ENCODE measurements around the gene MYMK. TPM values are rescaled to one million over a fixed set of nuclear protein-coding genes. Genes with fewer than 3 reads are reported as not detected.

Gene MYMK
- total and polyA plus RNA-seq, 2 of the 4 experiments (the other 2 are of a cell fraction), result not detected

DNA sequence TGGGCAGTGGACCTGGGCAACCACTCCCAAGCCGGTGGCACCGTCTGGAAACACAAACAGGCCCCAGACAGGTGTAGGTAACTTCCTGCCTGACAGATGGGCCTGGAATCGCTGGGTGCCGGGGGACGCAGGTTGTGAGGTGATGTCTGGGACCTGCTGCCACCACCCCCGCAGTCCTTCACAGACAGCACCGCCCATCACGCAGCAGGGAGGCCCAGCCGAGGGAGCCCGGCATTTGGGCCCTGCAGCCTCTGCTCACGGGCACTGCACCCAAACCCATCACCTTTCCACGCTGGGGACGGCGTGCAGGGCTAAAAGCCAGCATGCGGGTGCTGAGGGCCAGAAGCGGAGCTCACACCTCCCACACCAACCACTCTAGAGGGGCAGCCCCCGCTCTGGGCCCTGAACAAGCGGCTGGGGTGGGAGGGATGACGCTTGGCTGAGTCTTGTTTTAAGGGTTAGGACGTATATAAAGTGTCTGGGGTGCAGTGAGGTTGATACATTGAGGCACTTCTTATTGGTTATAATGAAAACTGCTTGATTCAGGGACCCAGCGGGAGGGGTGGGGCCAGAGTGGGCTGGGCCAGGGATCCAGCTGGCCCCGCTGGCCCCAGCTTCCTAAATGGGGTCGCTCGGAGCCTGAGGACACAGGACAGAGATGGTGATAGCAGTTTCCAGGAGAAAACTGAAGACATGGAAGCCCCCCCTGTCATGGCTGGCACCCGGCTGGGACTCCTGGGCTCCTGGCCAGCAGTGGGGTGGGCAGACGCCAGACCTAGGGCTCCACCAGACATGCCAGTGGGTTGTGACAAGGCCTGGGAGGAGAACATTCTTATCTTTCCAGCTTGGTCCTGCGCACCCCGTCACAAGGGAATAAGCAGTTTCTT is 11.3 kb downstream of the MYMK start:
- no peak overlapping the region for H2BK20ac ChIP-seq (ENCODE audit: low read depth, low read length)
- POLR2A ChIA-PET (ENCODE audit: unreplicated experiment), result no interaction called here
- H2AFZ ChIP-seq (replicated peaks; ENCODE audit: low read length, poor library complexity), result no peak overlapping the region
- H3K4ac ChIP-seq (ENCODE audit: low read depth, low read length), result no peak overlapping the region
- H2BK5ac ChIP-seq (ENCODE audit: low read depth, low read length, poor library complexity, severe bottlenecking), result no peak overlapping the region
- no peaks in the 10 kb centered on the region for H3K9me3 ChIP-seq (ENCODE audit: control insufficient read depth, insufficient read depth, low read length)
- no peak overlapping the region for H3K4me2 ChIP-seq (ENCODE audit: low read depth, low read length)
- H3K4me1 ChIP-seq (ENCODE audit: control insufficient read depth, insufficient read depth, low read length), result peaks cover 5% of the 10 kb centered on the region; the same call in 1 of the 2 replicates
- no peak overlapping the region for H3K56ac ChIP-seq (ENCODE audit: extremely low read depth, insufficient read depth, low read length)
- DNase-seq, result no peak
- no peak overlapping the region for H3K23ac ChIP-seq (ENCODE audit: low read depth, low read length)
- intact Hi-C loops (cut with micrococcal nuclease) (no loop called here), in situ Hi-C loops (cut with MboI; ENCODE audit: low sequenced_read_pairs) (no loop called here), dilution Hi-C loops (cut with HindIII; ENCODE audit: low sequenced_read_pairs, unreplicated experiment) (no loop called here)
- TF ChIP-seq MXI1 (IDR thresholded peaks at IDR 0.05; ENCODE audit: borderline replicate concordance, low read depth, low read length) (no peak), MAFK (IDR thresholded peaks at IDR 0.05; ENCODE audit: low read depth, low read length) (no peak), BHLHE40 (IDR thresholded peaks at IDR 0.05; ENCODE audit: low read depth, low read length) (no peak), POLR2A (IDR thresholded peaks at IDR 0.05; ENCODE audit: low read depth, low read length) (no peak), CEBPB (IDR thresholded peaks at IDR 0.05; ENCODE audit: low read depth, low read length) (no peak), RCOR1 (IDR thresholded peaks at IDR 0.05; ENCODE audit: insufficient replicate concordance, low read length) (no peak), RFX5 (IDR thresholded peaks at IDR 0.05; ENCODE audit: low read depth, low read length) (no peak)
- TF ChIP-seq, protein P1, sequence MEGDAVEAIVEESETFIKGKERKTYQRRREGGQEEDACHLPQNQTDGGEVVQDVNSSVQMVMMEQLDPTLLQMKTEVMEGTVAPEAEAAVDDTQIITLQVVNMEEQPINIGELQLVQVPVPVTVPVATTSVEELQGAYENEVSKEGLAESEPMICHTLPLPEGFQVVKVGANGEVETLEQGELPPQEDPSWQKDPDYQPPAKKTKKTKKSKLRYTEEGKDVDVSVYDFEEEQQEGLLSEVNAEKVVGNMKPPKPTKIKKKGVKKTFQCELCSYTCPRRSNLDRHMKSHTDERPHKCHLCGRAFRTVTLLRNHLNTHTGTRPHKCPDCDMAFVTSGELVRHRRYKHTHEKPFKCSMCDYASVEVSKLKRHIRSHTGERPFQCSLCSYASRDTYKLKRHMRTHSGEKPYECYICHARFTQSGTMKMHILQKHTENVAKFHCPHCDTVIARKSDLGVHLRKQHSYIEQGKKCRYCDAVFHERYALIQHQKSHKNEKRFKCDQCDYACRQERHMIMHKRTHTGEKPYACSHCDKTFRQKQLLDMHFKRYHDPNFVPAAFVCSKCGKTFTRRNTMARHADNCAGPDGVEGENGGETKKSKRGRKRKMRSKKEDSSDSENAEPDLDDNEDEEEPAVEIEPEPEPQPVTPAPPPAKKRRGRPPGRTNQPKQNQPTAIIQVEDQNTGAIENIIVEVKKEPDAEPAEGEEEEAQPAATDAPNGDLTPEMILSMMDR (conservative IDR thresholded peaks at IDR 0.05; ENCODE audit: low read depth, low read length), result no peak
- BruUV-seq (replicated peaks), result no TSS peak
- H3K27ac ChIP-seq (ENCODE audit: insufficient read depth, low read length), result no peak overlapping the region
- no peak overlapping the region for H2AK5ac ChIP-seq (ENCODE audit: low read depth, low read length)
- WGBS, 2 experiments (ENCODE audit: extremely low coverage in 2 of 2, insufficient read length in 1 of 2), result 47% methylated on average over 6 of the region's 28 CpGs; no CpG with 5 or more reads in 1 of the 2 experiments
- no peak overlapping the region for H4K5ac ChIP-seq (ENCODE audit: low read depth, low read length)
- H3K79me1 ChIP-seq (ENCODE audit: low read depth in 1 of 2, low read length in 2 of 2), result no peaks in the 10 kb centered on the region
- H3K18ac ChIP-seq (ENCODE audit: low read depth, low read length), result no peak overlapping the region
- peaks cover 3% of the 10 kb centered on the region; the same call in 1 of the 2 replicates for H4K20me1 ChIP-seq (ENCODE audit: insufficient read depth, low read length)
- H2BK15ac ChIP-seq (ENCODE audit: low read depth, low read length), result no peak overlapping the region
- H4K91ac ChIP-seq (ENCODE audit: insufficient read depth, low read depth, low read length), result no peak overlapping the region
- H3K27me3 ChIP-seq (ENCODE audit: control insufficient read depth, insufficient read depth, low read length), result peaks cover 44% of the 10 kb centered on the region; the same call in 1 of the 2 replicates
- CTCF ChIA-PET, result no interaction called here
- H2AK9ac ChIP-seq (replicated peaks; ENCODE audit: low read depth, low read length, poor library complexity), result no peak overlapping the region
- peaks cover 6% of the 10 kb centered on the region; the same call in 1 of the 2 replicates for H3K9me1 ChIP-seq (ENCODE audit: insufficient read depth, low read length)
- H2BK120ac ChIP-seq (ENCODE audit: low read depth, low read length), result no peak overlapping the region
- ATAC-seq (ENCODE audit: low read depth), result no peak
- no peak overlapping the region for H3K9ac ChIP-seq (ENCODE audit: low read depth, low read length)
- H4K8ac ChIP-seq (ENCODE audit: low read depth in 2 of 2, low read length in 2 of 2), result no peak overlapping the region
- H3K14ac ChIP-seq (replicated peaks; ENCODE audit: low read depth, low read length), result no peak overlapping the region
- H3K4me3 ChIP-seq (ENCODE audit: insufficient read depth, low read depth, low read length), result no peak overlapping the region
- H3K36me3 ChIP-seq (ENCODE audit: control insufficient read depth, insufficient read depth, low read length), result no peaks in the 10 kb centered on the region
